ENCODE measurements around the gene OCA2. TPM values are rescaled to one million over a fixed set of nuclear protein-coding genes. Genes with fewer than 3 reads are reported as not detected.

OCA2 gene
- total RNA-seq, 1 experiment from 2014 or later = not detected

DNA sequence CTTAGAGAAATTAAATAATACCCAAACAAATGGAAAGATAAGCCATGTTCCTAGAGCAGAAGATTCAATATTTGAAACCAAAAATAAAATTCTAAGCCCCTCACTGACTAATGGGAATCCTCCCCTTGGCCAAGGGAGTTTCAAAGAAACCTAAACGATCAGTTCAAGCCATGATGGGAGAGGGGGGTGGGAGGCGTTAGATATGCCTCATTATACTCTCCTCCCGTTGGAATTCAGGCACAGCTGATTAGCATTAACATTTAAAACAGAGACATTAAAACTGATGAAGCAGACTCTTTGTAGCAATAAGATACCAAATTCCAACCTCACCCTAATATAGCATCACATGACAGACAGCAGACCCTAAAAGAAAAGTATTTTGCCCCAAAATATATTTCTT is 32.9 kb downstream of the OCA2 start:
- TF ChIP-seq, protein P1, sequence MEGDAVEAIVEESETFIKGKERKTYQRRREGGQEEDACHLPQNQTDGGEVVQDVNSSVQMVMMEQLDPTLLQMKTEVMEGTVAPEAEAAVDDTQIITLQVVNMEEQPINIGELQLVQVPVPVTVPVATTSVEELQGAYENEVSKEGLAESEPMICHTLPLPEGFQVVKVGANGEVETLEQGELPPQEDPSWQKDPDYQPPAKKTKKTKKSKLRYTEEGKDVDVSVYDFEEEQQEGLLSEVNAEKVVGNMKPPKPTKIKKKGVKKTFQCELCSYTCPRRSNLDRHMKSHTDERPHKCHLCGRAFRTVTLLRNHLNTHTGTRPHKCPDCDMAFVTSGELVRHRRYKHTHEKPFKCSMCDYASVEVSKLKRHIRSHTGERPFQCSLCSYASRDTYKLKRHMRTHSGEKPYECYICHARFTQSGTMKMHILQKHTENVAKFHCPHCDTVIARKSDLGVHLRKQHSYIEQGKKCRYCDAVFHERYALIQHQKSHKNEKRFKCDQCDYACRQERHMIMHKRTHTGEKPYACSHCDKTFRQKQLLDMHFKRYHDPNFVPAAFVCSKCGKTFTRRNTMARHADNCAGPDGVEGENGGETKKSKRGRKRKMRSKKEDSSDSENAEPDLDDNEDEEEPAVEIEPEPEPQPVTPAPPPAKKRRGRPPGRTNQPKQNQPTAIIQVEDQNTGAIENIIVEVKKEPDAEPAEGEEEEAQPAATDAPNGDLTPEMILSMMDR (IDR thresholded peaks at IDR 0.05; ENCODE audit: unreplicated experiment) = no peak
- BruUV-seq (replicated peaks) = no TSS peak
- H3K4me3 Mint-ChIP-seq (ENCODE audit: unreplicated experiment) = no peak overlapping the region
- no peaks in the 10 kb centered on the region for H3K36me3 Mint-ChIP-seq (ENCODE audit: insufficient read depth, unreplicated experiment)
- no peaks in the 10 kb centered on the region for H3K27me3 Mint-ChIP-seq (ENCODE audit: insufficient read depth, unreplicated experiment)
- ChIA-PET POLR2A (no interaction called here), CTCF (no interaction called here)
- no peak for DNase-seq (ENCODE audit: unreplicated experiment)
- peaks cover 35% of the 10 kb centered on the region for H3K9me3 Mint-ChIP-seq (ENCODE audit: unreplicated experiment)
- intact Hi-C loops (cut with micrococcal nuclease) = no loop called here
- no peak overlapping the region for H3K27ac Mint-ChIP-seq (ENCODE audit: low read depth, unreplicated experiment)
- no peaks in the 10 kb centered on the region for H3K4me1 Mint-ChIP-seq (ENCODE audit: insufficient read depth, unreplicated experiment)

DNA sequence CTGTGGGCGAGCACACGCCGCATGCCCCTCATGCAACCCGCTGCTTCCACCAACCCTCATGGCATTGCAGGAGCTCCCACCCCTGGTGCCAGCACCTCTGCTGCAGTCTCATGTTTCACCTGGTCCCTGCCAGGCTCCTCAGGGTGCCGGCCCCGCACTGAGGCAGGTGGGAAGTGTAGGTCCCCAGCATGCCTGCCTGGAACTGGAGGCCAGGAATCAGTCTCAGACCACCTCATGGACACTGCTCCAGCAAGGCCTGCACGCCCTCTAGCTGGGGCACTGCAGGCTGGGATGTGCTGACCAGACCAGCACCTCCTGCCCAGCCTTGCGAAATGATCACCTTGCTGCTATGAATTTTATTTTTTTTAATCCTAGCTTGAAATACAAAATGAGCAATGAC is 39.1 kb downstream of the OCA2 start:
- H3K27ac Mint-ChIP-seq (ENCODE audit: low read depth, unreplicated experiment) = no peak overlapping the region
- TF ChIP-seq, protein P1 (IDR thresholded peaks at IDR 0.05; ENCODE audit: unreplicated experiment) = no peak
- H3K27me3 Mint-ChIP-seq (ENCODE audit: insufficient read depth, unreplicated experiment) = no peaks in the 10 kb centered on the region
- BruUV-seq (replicated peaks) = no TSS peak
- no peaks in the 10 kb centered on the region for H3K4me1 Mint-ChIP-seq (ENCODE audit: insufficient read depth, unreplicated experiment)
- no peak overlapping the region for H3K4me3 Mint-ChIP-seq (ENCODE audit: unreplicated experiment)
- peaks cover 17% of the 10 kb centered on the region for H3K9me3 Mint-ChIP-seq (ENCODE audit: unreplicated experiment)
- no peaks in the 10 kb centered on the region for H3K36me3 Mint-ChIP-seq (ENCODE audit: insufficient read depth, unreplicated experiment)
- ChIA-PET CTCF (interaction anchor here (0.7 kb wide), 1 partner anchor 1486 kb away, joined by 3 read pairs; no protein-coding TSS in a partner anchor), POLR2A (no interaction called here)
- intact Hi-C loops (cut with micrococcal nuclease) = no loop called here
- DNase-seq (ENCODE audit: unreplicated experiment) = no peak

DNA sequence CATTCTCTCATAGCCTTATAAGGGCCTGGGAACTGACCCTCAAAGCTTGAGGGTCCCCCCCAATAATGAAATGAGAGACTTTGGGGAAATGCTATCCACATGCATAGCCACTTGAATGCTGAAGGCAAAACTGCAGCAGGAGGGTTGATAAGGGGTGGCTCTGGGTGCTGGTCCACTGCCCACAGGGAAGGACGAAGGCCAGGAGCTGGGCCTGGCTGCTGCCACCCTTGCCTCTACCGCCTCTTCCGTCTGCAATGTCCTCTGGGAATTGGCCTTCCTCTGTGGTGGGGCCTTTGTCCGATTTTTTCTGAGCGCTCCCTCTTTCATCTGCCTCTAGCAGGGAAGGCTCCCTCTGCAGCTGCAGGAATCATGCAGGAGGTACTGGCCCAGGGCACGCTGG is 41.0 kb downstream of the OCA2 start:
- CTCF ChIA-PET = interaction anchor here (0.6 kb wide), 1 partner anchor 1406 kb away, joined by 3 read pairs; no protein-coding TSS in a partner anchor
- no peaks in the 10 kb centered on the region for H3K4me1 Mint-ChIP-seq (ENCODE audit: insufficient read depth, unreplicated experiment)
- H3K27me3 Mint-ChIP-seq (ENCODE audit: insufficient read depth, unreplicated experiment) = no peaks in the 10 kb centered on the region
- POLR2A ChIA-PET = no interaction called here
- peaks cover 4% of the 10 kb centered on the region for H3K9me3 Mint-ChIP-seq (ENCODE audit: unreplicated experiment)
- H3K27ac Mint-ChIP-seq (ENCODE audit: low read depth, unreplicated experiment) = no peak overlapping the region
- H3K4me3 Mint-ChIP-seq (ENCODE audit: unreplicated experiment) = no peak overlapping the region
- no peak for DNase-seq (ENCODE audit: unreplicated experiment)
- TF ChIP-seq, protein P1 (IDR thresholded peaks at IDR 0.05; ENCODE audit: unreplicated experiment) = no peak
- no peaks in the 10 kb centered on the region for H3K36me3 Mint-ChIP-seq (ENCODE audit: insufficient read depth, unreplicated experiment)
- BruUV-seq (replicated peaks) = no TSS peak
- intact Hi-C loops (cut with micrococcal nuclease) = no loop called here

DNA sequence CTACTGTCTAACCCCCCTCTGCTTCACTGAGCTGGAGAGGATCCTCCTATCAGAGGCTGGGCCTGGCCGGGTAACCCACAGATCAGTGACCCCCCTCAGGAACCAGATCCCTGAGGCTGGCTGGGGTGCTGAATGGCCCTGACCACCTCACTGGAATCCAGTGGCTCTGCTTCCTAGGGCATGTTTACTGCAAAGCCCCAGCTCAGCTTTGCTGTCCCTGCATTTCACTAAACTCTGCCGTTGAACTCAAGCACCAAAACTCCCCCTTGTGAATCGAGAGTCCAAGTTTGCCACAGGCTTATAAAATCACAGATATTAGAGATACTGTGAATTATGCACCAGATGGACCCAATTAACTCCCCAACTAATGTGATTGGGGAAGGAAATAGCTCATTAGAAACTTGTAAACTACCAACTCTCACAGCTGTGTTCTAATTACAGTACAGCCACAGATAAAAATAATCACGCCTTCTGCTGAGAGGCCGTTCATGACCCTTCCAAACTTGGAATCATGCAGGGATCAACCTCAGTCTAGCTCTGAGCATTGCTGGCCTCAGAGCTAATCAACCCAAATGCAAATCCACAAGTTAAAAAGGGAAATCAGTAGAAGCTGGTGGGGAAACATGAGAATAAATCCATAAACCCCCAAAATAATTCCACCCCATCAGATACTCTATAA is 47.0 kb downstream of the OCA2 start:
- Mint-ChIP-seq H3K4me3 (ENCODE audit: unreplicated experiment) (no peak overlapping the region), H3K9me3 (ENCODE audit: unreplicated experiment) (peaks cover 21% of the 10 kb centered on the region), H3K4me1 (ENCODE audit: insufficient read depth, unreplicated experiment) (no peaks in the 10 kb centered on the region), H3K36me3 (ENCODE audit: insufficient read depth, unreplicated experiment) (no peaks in the 10 kb centered on the region), H3K27ac (ENCODE audit: low read depth, unreplicated experiment) (no peak overlapping the region), H3K27me3 (ENCODE audit: insufficient read depth, unreplicated experiment) (no peaks in the 10 kb centered on the region)
- ChIA-PET POLR2A (no interaction called here), CTCF (interaction anchor here (0.6 kb wide), 1 partner anchor 492 kb away, joined by 3 read pairs; no protein-coding TSS in a partner anchor)
- TF ChIP-seq, protein P1 (IDR thresholded peaks at IDR 0.05; ENCODE audit: unreplicated experiment) = no peak
- no TSS peak for BruUV-seq (replicated peaks)
- no peak for DNase-seq (ENCODE audit: unreplicated experiment)
- intact Hi-C loops (cut with micrococcal nuclease) = no loop called here
